ENCODE results near the gene SDK1.

Gene SDK1

GRCh38 chr7:3965794-3966395 is 664.8 kb downstream of the SDK1 start:
- TF ChIP-seq GATA1 (IDR thresholded peaks at IDR 0.05; ENCODE audit: low read depth, low read length) (no peak), POLR2A (IDR thresholded peaks at IDR 0.05; ENCODE audit: low read length) (no peak)
- no peak for DNase-seq

GRCh38 chr7:3968234-3968633 is 667.2 kb downstream of the SDK1 start:
- no peak for TF ChIP-seq GATA1 (IDR thresholded peaks at IDR 0.05; ENCODE audit: low read depth, low read length)
- TF ChIP-seq POLR2A (IDR thresholded peaks at IDR 0.05; ENCODE audit: low read length): no peak
- no peak for DNase-seq

- TF ChIP-seq GATA1 (IDR thresholded peaks at IDR 0.05; ENCODE audit: low read depth, low read length): no peak
- TF ChIP-seq POLR2A (IDR thresholded peaks at IDR 0.05; ENCODE audit: low read length): no peak
- DNase-seq: no peak
Measured at GRCh38 chr7:3969286-3969685, 668.2 kb downstream of the SDK1 start.

- no peak for DNase-seq
- TF ChIP-seq GATA1 (IDR thresholded peaks at IDR 0.05; ENCODE audit: low read depth, low read length): no peak
- no peak for TF ChIP-seq POLR2A (IDR thresholded peaks at IDR 0.05; ENCODE audit: low read length)
Measured at GRCh38 chr7:3971323-3971722, 670.3 kb downstream of the SDK1 start.

GRCh38 chr7:3973264-3973663 is 672.2 kb downstream of the SDK1 start:
- no peak for TF ChIP-seq GATA1 (IDR thresholded peaks at IDR 0.05; ENCODE audit: low read depth, low read length)
- TF ChIP-seq POLR2A (IDR thresholded peaks at IDR 0.05; ENCODE audit: low read length): no peak
- DNase-seq: no peak

GRCh38 chr7:3974329-3974728 is 673.3 kb downstream of the SDK1 start:
- no peak for DNase-seq
- TF ChIP-seq POLR2A (IDR thresholded peaks at IDR 0.05; ENCODE audit: low read length) (no peak), GATA1 (IDR thresholded peaks at IDR 0.05; ENCODE audit: low read depth, low read length) (no peak)

- TF ChIP-seq POLR2A (IDR thresholded peaks at IDR 0.05; ENCODE audit: low read length) (no peak), GATA1 (IDR thresholded peaks at IDR 0.05; ENCODE audit: low read depth, low read length) (no peak)
- DNase-seq: no peak
Measured at GRCh38 chr7:3975371-3975770, 674.3 kb downstream of the SDK1 start.

GRCh38 chr7:3977391-3977790 is 676.3 kb downstream of the SDK1 start:
- DNase-seq: no peak
- no peak for TF ChIP-seq POLR2A (IDR thresholded peaks at IDR 0.05; ENCODE audit: low read length)
- TF ChIP-seq GATA1 (IDR thresholded peaks at IDR 0.05; ENCODE audit: low read depth, low read length): no peak

- DNase-seq: no peak
Measured at GRCh38 chr7:3978839-3979238, 677.8 kb downstream of the SDK1 start.

GRCh38 chr7:3979611-3980299 is 678.7 kb downstream of the SDK1 start:
- DNase-seq: no peak
- no peak for TF ChIP-seq GATA1 (IDR thresholded peaks at IDR 0.05; ENCODE audit: low read depth, low read length)
- no peak for TF ChIP-seq POLR2A (IDR thresholded peaks at IDR 0.05; ENCODE audit: low read length)

More at GRCh38 chr7:3978839-3979238, 677.8 kb downstream of the SDK1 start:
- TF ChIP-seq POLR2A (IDR thresholded peaks at IDR 0.05; ENCODE audit: low read length) (no peak), GATA1 (IDR thresholded peaks at IDR 0.05; ENCODE audit: low read depth, low read length) (no peak)

- TF ChIP-seq GATA1 (IDR thresholded peaks at IDR 0.05; ENCODE audit: low read depth, low read length) (no peak), POLR2A (IDR thresholded peaks at IDR 0.05; ENCODE audit: low read length) (no peak)
- no peak for DNase-seq
Measured at GRCh38 chr7:3980300-3980643, 679.2 kb downstream of the SDK1 start.

GRCh38 chr7:3981281-3981680 is 680.2 kb downstream of the SDK1 start:
- DNase-seq: no peak
- no peak for TF ChIP-seq GATA1 (IDR thresholded peaks at IDR 0.05; ENCODE audit: low read depth, low read length)

- no peak for DNase-seq
- no peak for TF ChIP-seq GATA1 (IDR thresholded peaks at IDR 0.05; ENCODE audit: low read depth, low read length)
- no peak for TF ChIP-seq POLR2A (IDR thresholded peaks at IDR 0.05; ENCODE audit: low read length)
Measured at GRCh38 chr7:3984456-3984855, 683.4 kb downstream of the SDK1 start.

GRCh38 chr7:3986927-3987326 is 685.9 kb downstream of the SDK1 start:
- DNase-seq: no peak
- TF ChIP-seq POLR2A (IDR thresholded peaks at IDR 0.05; ENCODE audit: low read length) (no peak), GATA1 (IDR thresholded peaks at IDR 0.05; ENCODE audit: low read depth, low read length) (no peak)

- no peak for TF ChIP-seq POLR2A (IDR thresholded peaks at IDR 0.05; ENCODE audit: low read length)
- TF ChIP-seq GATA1 (IDR thresholded peaks at IDR 0.05; ENCODE audit: low read depth, low read length): no peak
- DNase-seq: no peak
Measured at GRCh38 chr7:3987426-3987927, 686.4 kb downstream of the SDK1 start.
